DND-41 (cell line): ENCODE measurements around the gene MGAT2.

Experiments
- CTCF ChIP-seq: IDR thresholded peaks from 2 replicates; pipeline ENCODE4 v1.5.1; 2012; ENCODE audit warnings: borderline replicate concordance, low read length, moderate library complexity, mild to moderate bottlenecking; ENCODE audit not compliant: poor library complexity, severe bottlenecking; ENCODE audit errors: extremely low read depth
- EZH2 ChIP-seq: IDR thresholded peaks from 3 replicates; pipeline ENCODE4 v1.6.1; 2012; ENCODE audit warnings: borderline replicate concordance, low read depth, mild to moderate bottlenecking, moderate library complexity, low read length, inconsistent platforms; ENCODE audit not compliant: severe bottlenecking

DNA sequence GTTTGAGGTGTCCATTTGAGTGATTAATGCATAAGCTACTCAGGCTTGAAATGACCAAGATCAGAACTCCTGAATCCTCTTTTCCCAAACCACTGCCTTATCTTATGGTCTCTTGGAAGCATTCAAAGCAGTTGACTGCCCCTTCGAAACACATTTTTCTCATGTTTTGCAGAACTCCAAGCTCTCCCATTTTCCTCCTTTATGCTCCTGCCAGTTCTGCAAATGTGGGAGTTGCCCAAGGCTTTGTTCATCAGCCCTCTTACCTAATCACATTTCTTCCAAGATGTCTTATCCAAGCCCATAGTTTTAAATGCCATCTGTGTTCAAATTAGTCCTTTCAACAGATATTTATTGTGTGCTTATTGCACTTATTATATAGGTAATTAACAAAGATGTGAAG is 16.3 kb downstream of the MGAT2 start:
- TF ChIP-seq CTCF (no peak), EZH2 (no peak)
